NCI-H1092 (cell line): ENCODE data around the gene ISYNA1.

Experiments used
- DNase-seq: peaks from one replicate; lab custom pipeline; 2025; lab: John Stamatoyannopoulos, UW

ISYNA1 gene

GRCh38 chr19:18437491-18438330 lies at the start of gene ISYNA1:
TSS of gene ISYNA1 (minus strand) at chr19:18438133. CDS start at chr19:18437979, 154 bp downstream.
- DNase-seq = peak; percentile 33

GRCh38 chr19:18486746-18487145 lies 48.8 kb upstream of the ISYNA1 start:
- DNase-seq = no peak

GRCh38 chr19:18484992-18485391 lies 47.1 kb upstream of the ISYNA1 start:
- DNase-seq = no peak

- peak; percentile 64 for DNase-seq
These were observed 45.4 kb upstream of the ISYNA1 start for GRCh38 chr19:18483119-18483890.

- DNase-seq = no peak
These were observed 43.7 kb upstream of the ISYNA1 start for GRCh38 chr19:18481505-18482222.

GRCh38 chr19:18480006-18480691 lies 42.2 kb upstream of the ISYNA1 start:
- DNase-seq = peak; percentile 67

GRCh38 chr19:18478545-18479311 lies 40.8 kb upstream of the ISYNA1 start:
- no peak for DNase-seq

- DNase-seq = no peak
These were observed 40.0 kb upstream of the ISYNA1 start for GRCh38 chr19:18477974-18478373.

- no peak for DNase-seq
These were observed 39.3 kb upstream of the ISYNA1 start for GRCh38 chr19:18477042-18477779.

- DNase-seq = no peak
These were observed 38.6 kb upstream of the ISYNA1 start for GRCh38 chr19:18476507-18477041.

- DNase-seq = no peak
These were observed 37.9 kb upstream of the ISYNA1 start for GRCh38 chr19:18475762-18476331.

- no peak for DNase-seq
These were observed 37.1 kb upstream of the ISYNA1 start for GRCh38 chr19:18475004-18475453.

- no peak for DNase-seq
These were observed 36.5 kb upstream of the ISYNA1 start for GRCh38 chr19:18474366-18474887.

GRCh38 chr19:18473706-18474087 lies 35.8 kb upstream of the ISYNA1 start:
- no peak for DNase-seq

GRCh38 chr19:18473003-18473705 lies 35.2 kb upstream of the ISYNA1 start:
- no peak for DNase-seq

GRCh38 chr19:18470787-18471186 lies 32.9 kb upstream of the ISYNA1 start:
- no peak for DNase-seq

- peak; percentile 12 for DNase-seq
These were observed 31.3 kb upstream of the ISYNA1 start for GRCh38 chr19:18469069-18469846.

GRCh38 chr19:18468517-18468916 lies 30.6 kb upstream of the ISYNA1 start:
- no peak for DNase-seq
